ENCODE data around the gene CD47. TPM values are rescaled to one million over a fixed set of nuclear protein-coding genes. Genes with fewer than 3 reads are reported as not detected.

Gene CD47
- total RNA-seq, 1 experiment from 2014 or later, result 16.3 TPM

DNA sequence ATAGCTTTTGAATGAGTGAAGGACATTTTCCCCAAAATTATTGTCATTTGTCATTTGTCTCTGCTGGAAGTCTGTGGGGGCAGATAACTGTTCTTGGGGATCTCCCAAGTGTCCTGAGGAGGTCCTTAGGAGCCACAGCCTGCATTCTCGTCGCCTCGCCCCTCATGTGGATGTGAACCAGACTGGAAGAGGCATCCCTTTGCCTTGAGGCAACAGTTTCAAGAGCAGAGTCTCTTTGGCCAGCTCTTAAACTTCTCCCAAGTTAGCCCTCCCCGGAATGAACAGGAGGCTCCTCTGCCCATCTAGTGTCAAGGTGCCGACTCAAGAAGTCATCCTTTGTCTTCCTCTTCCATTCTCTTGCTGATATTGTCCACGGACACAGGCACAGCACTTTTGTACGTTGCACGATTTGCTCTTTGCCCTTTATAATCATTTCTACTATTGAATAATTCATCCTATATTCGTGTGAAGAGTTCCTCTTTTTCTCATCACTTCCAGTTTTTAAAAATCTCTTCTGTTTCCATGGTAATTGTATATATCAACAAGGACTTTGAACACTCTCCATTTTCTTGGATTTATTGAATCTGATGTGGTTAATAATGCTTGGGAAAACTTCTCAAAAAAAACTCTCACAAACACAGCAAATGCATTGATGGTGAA lies 40.8 kb upstream of the CD47 start:
- POLR2A ChIA-PET, result no interaction called here
- no peak for ATAC-seq
- CTCF ChIA-PET, result interaction anchor here (1.3 to 2.2 kb wide), 2 partner anchors 9 to 22 kb away, joined by 3 to 6 read pairs; no protein-coding TSS in a partner anchor
- no peak for DNase-seq (ENCODE audit: low spot score)
- no peak overlapping the region for H3K27ac Mint-ChIP-seq
- TF ChIP-seq ZNF232 (CRISPR knock-in tag; IDR thresholded peaks at IDR 0.05) (no peak), IRF2 (CRISPR knock-in tag; IDR thresholded peaks at IDR 0.05; ENCODE audit: borderline replicate concordance, low read depth) (no peak), ATF6 (CRISPR knock-in tag; IDR thresholded peaks at IDR 0.05) (no peak), ELF4 (CRISPR knock-in tag; IDR thresholded peaks at IDR 0.05; ENCODE audit: low read depth) (no peak), E2F1 (CRISPR knock-in tag; IDR thresholded peaks at IDR 0.05) (no peak), CDX4 (CRISPR knock-in tag; IDR thresholded peaks at IDR 0.05; ENCODE audit: borderline replicate concordance) (no peak), ZNF317 (CRISPR knock-in tag; IDR thresholded peaks at IDR 0.05; ENCODE audit: borderline replicate concordance, low read depth) (no peak), SOX15 (CRISPR knock-in tag; IDR thresholded peaks at IDR 0.05) (no peak), EMX1 (CRISPR knock-in tag; IDR thresholded peaks at IDR 0.05) (no peak), FOXJ3 (CRISPR knock-in tag; IDR thresholded peaks at IDR 0.05; ENCODE audit: borderline replicate concordance) (no peak), GABPB1 (CRISPR knock-in tag; IDR thresholded peaks at IDR 0.05) (no peak)
- TF ChIP-seq, protein P1, sequence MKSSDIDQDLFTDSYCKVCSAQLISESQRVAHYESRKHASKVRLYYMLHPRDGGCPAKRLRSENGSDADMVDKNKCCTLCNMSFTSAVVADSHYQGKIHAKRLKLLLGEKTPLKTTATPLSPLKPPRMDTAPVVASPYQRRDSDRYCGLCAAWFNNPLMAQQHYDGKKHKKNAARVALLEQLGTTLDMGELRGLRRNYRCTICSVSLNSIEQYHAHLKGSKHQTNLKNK (CRISPR knock-in tag; IDR thresholded peaks at IDR 0.05), result no peak
- TF ChIP-seq, protein P2, sequence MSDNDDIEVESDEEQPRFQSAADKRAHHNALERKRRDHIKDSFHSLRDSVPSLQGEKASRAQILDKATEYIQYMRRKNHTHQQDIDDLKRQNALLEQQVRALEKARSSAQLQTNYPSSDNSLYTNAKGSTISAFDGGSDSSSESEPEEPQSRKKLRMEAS (CRISPR knock-in tag; IDR thresholded peaks at IDR 0.05), result no peak
- H3K36me3 Mint-ChIP-seq, result no peaks in the 10 kb centered on the region
- H3K4me3 Mint-ChIP-seq, result no peak overlapping the region
- H3K4me1 Mint-ChIP-seq, result no peaks in the 10 kb centered on the region
- H3K9me3 Mint-ChIP-seq, result peaks cover 6% of the 10 kb centered on the region
- no peaks in the 10 kb centered on the region for H3K27me3 Mint-ChIP-seq (ENCODE audit: low read depth)

GRCh38 chr3:108130701-108131474 lies 40.1 kb upstream of the CD47 start:
- Mint-ChIP-seq H3K36me3 (no peaks in the 10 kb centered on the region), H3K4me1 (no peaks in the 10 kb centered on the region), H3K4me3 (no peak overlapping the region), H3K9me3 (no peaks in the 10 kb centered on the region), H3K27ac (no peak overlapping the region), H3K27me3 (ENCODE audit: low read depth) (no peaks in the 10 kb centered on the region)
- ATAC-seq (no peak), DNase-seq (ENCODE audit: low spot score) (no peak)
- POLR2A ChIA-PET, result no interaction called here
- CTCF ChIA-PET, result interaction anchor here (1.3 kb wide), 1 partner anchor 9 kb away, joined by 3 read pairs; no protein-coding TSS in a partner anchor
- TF ChIP-seq OVOL2 (CRISPR knock-in tag; IDR thresholded peaks at IDR 0.05; ENCODE audit: borderline replicate concordance) (no peak), FOXP1 (CRISPR knock-in tag; IDR thresholded peaks at IDR 0.05; ENCODE audit: borderline replicate concordance) (no peak)
- TF ChIP-seq, protein P2 (CRISPR knock-in tag; IDR thresholded peaks at IDR 0.05), result no peak
- TF ChIP-seq, protein P3, sequence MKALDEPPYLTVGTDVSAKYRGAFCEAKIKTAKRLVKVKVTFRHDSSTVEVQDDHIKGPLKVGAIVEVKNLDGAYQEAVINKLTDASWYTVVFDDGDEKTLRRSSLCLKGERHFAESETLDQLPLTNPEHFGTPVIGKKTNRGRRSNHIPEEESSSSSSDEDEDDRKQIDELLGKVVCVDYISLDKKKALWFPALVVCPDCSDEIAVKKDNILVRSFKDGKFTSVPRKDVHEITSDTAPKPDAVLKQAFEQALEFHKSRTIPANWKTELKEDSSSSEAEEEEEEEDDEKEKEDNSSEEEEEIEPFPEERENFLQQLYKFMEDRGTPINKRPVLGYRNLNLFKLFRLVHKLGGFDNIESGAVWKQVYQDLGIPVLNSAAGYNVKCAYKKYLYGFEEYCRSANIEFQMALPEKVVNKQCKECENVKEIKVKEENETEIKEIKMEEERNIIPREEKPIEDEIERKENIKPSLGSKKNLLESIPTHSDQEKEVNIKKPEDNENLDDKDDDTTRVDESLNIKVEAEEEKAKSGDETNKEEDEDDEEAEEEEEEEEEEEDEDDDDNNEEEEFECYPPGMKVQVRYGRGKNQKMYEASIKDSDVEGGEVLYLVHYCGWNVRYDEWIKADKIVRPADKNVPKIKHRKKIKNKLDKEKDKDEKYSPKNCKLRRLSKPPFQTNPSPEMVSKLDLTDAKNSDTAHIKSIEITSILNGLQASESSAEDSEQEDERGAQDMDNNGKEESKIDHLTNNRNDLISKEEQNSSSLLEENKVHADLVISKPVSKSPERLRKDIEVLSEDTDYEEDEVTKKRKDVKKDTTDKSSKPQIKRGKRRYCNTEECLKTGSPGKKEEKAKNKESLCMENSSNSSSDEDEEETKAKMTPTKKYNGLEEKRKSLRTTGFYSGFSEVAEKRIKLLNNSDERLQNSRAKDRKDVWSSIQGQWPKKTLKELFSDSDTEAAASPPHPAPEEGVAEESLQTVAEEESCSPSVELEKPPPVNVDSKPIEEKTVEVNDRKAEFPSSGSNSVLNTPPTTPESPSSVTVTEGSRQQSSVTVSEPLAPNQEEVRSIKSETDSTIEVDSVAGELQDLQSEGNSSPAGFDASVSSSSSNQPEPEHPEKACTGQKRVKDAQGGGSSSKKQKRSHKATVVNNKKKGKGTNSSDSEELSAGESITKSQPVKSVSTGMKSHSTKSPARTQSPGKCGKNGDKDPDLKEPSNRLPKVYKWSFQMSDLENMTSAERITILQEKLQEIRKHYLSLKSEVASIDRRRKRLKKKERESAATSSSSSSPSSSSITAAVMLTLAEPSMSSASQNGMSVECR (CRISPR knock-in tag; IDR thresholded peaks at IDR 0.05; ENCODE audit: borderline replicate concordance), result no peak
